ENCODE measurements around the gene TMEM253. TPM values are rescaled to one million over a fixed set of nuclear protein-coding genes. Genes with fewer than 3 reads are reported as not detected.

Gene TMEM253
- total and polyA plus RNA-seq, 9 of the 15 experiments (the other 6 are each of a cell fraction or from before 2014, with no cell fraction given): 0.11 to 0.61 (median 0.26) TPM; not detected in 3

DNA sequence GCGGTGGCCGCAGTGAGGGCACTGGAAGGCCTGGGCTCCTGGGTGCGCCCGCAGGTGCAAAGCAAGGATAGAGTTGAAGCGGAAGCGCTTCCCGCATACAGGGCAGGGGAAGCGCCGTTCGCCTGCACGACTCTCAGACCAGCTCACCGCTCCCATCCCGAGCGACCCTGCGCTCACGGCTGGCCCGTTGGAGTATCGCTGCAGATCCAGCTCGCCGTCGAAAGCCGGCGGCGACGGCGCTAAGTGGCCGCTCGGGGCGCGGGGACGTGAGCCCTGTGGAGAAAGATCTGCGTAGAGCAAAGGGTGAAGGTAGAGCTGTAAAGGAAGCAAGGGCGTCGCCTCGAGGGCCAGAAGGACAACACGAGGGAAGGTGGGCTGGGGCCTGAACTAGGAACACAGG is 7.8 kb upstream of the TMEM253 start (continued):
- TF ChIP-seq, protein P1, sequence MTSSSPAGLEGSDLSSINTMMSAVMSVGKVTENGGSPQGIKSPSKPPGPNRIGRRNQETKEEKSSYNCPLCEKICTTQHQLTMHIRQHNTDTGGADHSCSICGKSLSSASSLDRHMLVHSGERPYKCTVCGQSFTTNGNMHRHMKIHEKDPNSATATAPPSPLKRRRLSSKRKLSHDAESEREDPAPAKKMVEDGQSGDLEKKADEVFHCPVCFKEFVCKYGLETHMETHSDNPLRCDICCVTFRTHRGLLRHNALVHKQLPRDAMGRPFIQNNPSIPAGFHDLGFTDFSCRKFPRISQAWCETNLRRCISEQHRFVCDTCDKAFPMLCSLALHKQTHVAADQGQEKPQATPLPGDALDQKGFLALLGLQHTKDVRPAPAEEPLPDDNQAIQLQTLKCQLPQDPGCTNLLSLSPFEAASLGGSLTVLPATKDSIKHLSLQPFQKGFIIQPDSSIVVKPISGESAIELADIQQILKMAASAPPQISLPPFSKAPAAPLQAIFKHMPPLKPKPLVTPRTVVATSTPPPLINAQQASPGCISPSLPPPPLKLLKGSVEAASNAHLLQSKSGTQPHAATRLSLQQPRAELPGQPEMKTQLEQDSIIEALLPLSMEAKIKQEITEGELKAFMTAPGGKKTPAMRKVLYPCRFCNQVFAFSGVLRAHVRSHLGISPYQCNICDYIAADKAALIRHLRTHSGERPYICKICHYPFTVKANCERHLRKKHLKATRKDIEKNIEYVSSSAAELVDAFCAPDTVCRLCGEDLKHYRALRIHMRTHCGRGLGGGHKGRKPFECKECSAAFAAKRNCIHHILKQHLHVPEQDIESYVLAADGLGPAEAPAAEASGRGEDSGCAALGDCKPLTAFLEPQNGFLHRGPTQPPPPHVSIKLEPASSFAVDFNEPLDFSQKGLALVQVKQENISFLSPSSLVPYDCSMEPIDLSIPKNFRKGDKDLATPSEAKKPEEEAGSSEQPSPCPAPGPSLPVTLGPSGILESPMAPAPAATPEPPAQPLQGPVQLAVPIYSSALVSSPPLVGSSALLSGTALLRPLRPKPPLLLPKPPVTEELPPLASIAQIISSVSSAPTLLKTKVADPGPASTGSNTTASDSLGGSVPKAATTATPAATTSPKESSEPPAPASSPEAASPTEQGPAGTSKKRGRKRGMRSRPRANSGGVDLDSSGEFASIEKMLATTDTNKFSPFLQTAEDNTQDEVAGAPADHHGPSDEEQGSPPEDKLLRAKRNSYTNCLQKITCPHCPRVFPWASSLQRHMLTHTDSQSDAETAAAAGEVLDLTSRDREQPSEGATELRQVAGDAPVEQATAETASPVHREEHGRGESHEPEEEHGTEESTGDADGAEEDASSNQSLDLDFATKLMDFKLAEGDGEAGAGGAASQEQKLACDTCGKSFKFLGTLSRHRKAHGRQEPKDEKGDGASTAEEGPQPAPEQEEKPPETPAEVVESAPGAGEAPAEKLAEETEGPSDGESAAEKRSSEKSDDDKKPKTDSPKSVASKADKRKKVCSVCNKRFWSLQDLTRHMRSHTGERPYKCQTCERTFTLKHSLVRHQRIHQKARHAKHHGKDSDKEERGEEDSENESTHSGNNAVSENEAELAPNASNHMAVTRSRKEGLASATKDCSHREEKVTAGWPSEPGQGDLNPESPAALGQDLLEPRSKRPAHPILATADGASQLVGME (CRISPR knock-in tag; IDR thresholded peaks at IDR 0.05): no peak
- no peak for TF ChIP-seq NFE2L1 (tag; IDR thresholded peaks at IDR 0.05; ENCODE audit: borderline replicate concordance, low read depth)
- TF ChIP-seq BRD4 (IDR thresholded peaks at IDR 0.05): no peak
- TF ChIP-seq SMC3 (conservative IDR thresholded peaks at IDR 0.05; ENCODE audit: insufficient read depth, low read depth, low read length): no peak
- TF ChIP-seq ZFP36 (IDR thresholded peaks at IDR 0.05; ENCODE audit: low read depth, low read length, partially characterized antibody): no peak
- no peak for TF ChIP-seq RFX7 (CRISPR knock-in tag; IDR thresholded peaks at IDR 0.05)

Measured in K562 (cell line).